K562 (cell line): ENCODE measurements around the gene PHTF2. TPM values are rescaled to one million over a fixed set of nuclear protein-coding genes. Genes with fewer than 3 reads are reported as not detected.

ENCODE experiments used
- ATAC-seq: fragments of 200-7000 bp; cut with Tn5 transposase; 3 replicates; pipeline ENCODE4 v1.9.1; 2020; ENCODE audit warnings: moderate library complexity
- BruUV-seq: library from RNA; stranded (reverse); fragments of 400-500 nt; replicated peaks from 2 replicates; lab custom pipeline; 2021; lab: Mats Ljungman, UMichigan
- CTCF ChIA-PET: fragments of 300-600 bp; formaldehyde crosslinking; extraction: SDS; loops from one replicate; lab custom pipeline; 2021; ENCODE audit warnings: low intra/inter-chr PET ratio; lab: Yijun Ruan, JAX
- POLR2A ChIA-PET: fragments of 300-600, 350-650 bp; sonication (Branson Sonifier 250); formaldehyde crosslinking; extraction: SDS; loops from one replicate; lab custom pipeline; 2021; ENCODE audit warnings: antibody characterized with exemption, inconsistent platforms; lab: Yijun Ruan, JAX
- DNase-seq, 4 experiments: peaks; one replicate each; pipeline versions ENCODE4 v3.0.0 to v3.0.0-alpha.2; 2011 to 2018; ENCODE audit warnings: low spot score in 3 of 4, mixed read lengths in 3 of 4; ENCODE audit errors: extremely low read depth in 1 of 4
- FAIRE-seq: peaks from 2 replicates; lab custom pipeline; 2011; peaks lifted over from hg19 to GRCh38; lab: Jason Lieb, UNC
- H2AFZ ChIP-seq: 2 replicates; pipeline ENCODE4 v1.6.0; 2011; ENCODE audit warnings: low read depth, low read length, control low read depth, inconsistent platforms
- H3K27ac ChIP-seq: fragments of 200-600 bp; 3 replicates; pipeline ENCODE4 v1.8.0; 2011; ENCODE audit warnings: low read depth, mild to moderate bottlenecking, control low read depth, inconsistent platforms, low read length, moderate library complexity, mixed read lengths; ENCODE audit errors: extremely low read depth
- H3K27me3 ChIP-seq, 2 experiments: fragments of 300-600 bp in 1 of 2; 2 replicates in 1 of 2; 3 replicates in 1 of 2; pipeline versions ENCODE4 v1.6.0 to v1.8.0; 2011; ENCODE audit warnings: inconsistent platforms in 2 of 2, low read length in 2 of 2, mild to moderate bottlenecking in 1 of 2, mixed read lengths in 1 of 2, moderate library complexity in 1 of 2; ENCODE audit not compliant: control insufficient read depth in 2 of 2, insufficient read depth in 2 of 2
- H3K36me3 ChIP-seq: fragments of 300-600 bp; 3 replicates; pipeline ENCODE4 v1.8.0; 2011; ENCODE audit warnings: mild to moderate bottlenecking, low read length, inconsistent platforms; ENCODE audit not compliant: control insufficient read depth, insufficient read depth
- H3K4me1 ChIP-seq, 2 experiments: fragments of 200-600 bp in 1 of 2; replicated peaks in 1 of 2; 2 replicates in 1 of 2; 3 replicates in 1 of 2; pipeline versions ENCODE4 v1.5.1 to v1.8.0; 2011; ENCODE audit warnings: inconsistent platforms in 2 of 2, low read length in 2 of 2, mild to moderate bottlenecking in 1 of 2, mixed read lengths in 1 of 2, moderate library complexity in 1 of 2; ENCODE audit not compliant: control insufficient read depth in 2 of 2, insufficient read depth in 2 of 2
- H3K4me2 ChIP-seq: 2 replicates; pipeline ENCODE4 v1.6.1; 2011; ENCODE audit warnings: low read length, control low read depth, inconsistent platforms, mixed read lengths; ENCODE audit not compliant: insufficient read depth
- H3K4me3 ChIP-seq: fragments of 200-600 bp; sonication (generic), shearing (Covaris generic); 2 replicates; pipeline ENCODE4 v1.5.1; 2016; ENCODE audit warnings: control low read depth, inconsistent platforms
- H3K79me2 ChIP-seq: fragments of 200-600 bp; 3 replicates; pipeline ENCODE4 v1.8.0; 2011; ENCODE audit warnings: low read length, inconsistent platforms; ENCODE audit not compliant: control insufficient read depth, insufficient read depth
- H3K9ac ChIP-seq, 2 experiments: 2 replicates each; pipeline versions ENCODE4 v1.6.0 to v1.6.1; 2011; ENCODE audit warnings: low read depth in 2 of 2, low read length in 2 of 2, control low read depth in 1 of 2, inconsistent platforms in 1 of 2, mild to moderate bottlenecking in 1 of 2, mixed read lengths in 1 of 2; ENCODE audit not compliant: insufficient read depth in 1 of 2
- H3K9me1 ChIP-seq: one replicate; pipeline ENCODE4 v1.6.0; 2011; ENCODE audit warnings: inconsistent platforms, mild to moderate bottlenecking, low read length, moderate library complexity; ENCODE audit not compliant: control insufficient read depth, insufficient read depth
- H3K9me3 ChIP-seq: replicated peaks from 2 replicates; pipeline ENCODE4 v1.5.1; 2011; ENCODE audit warnings: low read depth, low read length, inconsistent platforms; ENCODE audit not compliant: control insufficient read depth, insufficient read depth
- H4K20me1 ChIP-seq: replicated peaks from 2 replicates; pipeline ENCODE4 v1.6.1; 2011; ENCODE audit warnings: low read length, inconsistent platforms, mixed read lengths; ENCODE audit not compliant: control insufficient read depth, insufficient read depth
- ATF7 ChIP-seq: fragments of 450-650 bp; IDR thresholded peaks from 2 replicates; pipeline ENCODE4 v1.7.1; 2014; ENCODE audit warnings: mild to moderate bottlenecking, moderate library complexity
- COPS2 ChIP-seq: fragments of 450-650 bp; conservative IDR thresholded peaks from 2 replicates; pipeline ENCODE4 v1.6.1; 2016; ENCODE audit warnings: mild to moderate bottlenecking, moderate library complexity
- HOXB6 ChIP-seq: fragments of 250-450 bp; sonication (Bioruptor Pico); IDR thresholded peaks from 2 replicates; pipeline ENCODE4 v1.5.1; 2022; ENCODE audit warnings: mild to moderate bottlenecking, borderline replicate concordance
- KDM5B ChIP-seq: fragments of 200-600 bp; sonication (generic); IDR thresholded peaks from 2 replicates; pipeline ENCODE4 v1.6.1; 2012; ENCODE audit warnings: low read depth, mild to moderate bottlenecking, moderate library complexity, low read length, control low read depth, inconsistent platforms; ENCODE audit not compliant: insufficient replicate concordance
- LEF1 ChIP-seq: fragments of 450-650 bp; IDR thresholded peaks from 2 replicates; pipeline ENCODE4 v1.6.1; 2016; ENCODE audit warnings: mild to moderate bottlenecking
- POLR3G ChIP-seq: IDR thresholded peaks from 2 replicates; pipeline ENCODE4 v1.6.1; 2011; ENCODE audit not compliant: insufficient read length, insufficient replicate concordance; ENCODE audit errors: extremely low read depth
- PREB ChIP-seq: sonication (generic); formaldehyde crosslinking; IDR thresholded peaks from 2 replicates; pipeline ENCODE4 v1.8.1; 2023; ENCODE audit warnings: mild to moderate bottlenecking, missing genetic modification reagents
- RBM25 ChIP-seq: fragments of 200-400 bp; formaldehyde crosslinking; IDR thresholded peaks from 2 replicates; pipeline ENCODE4 v1.6.1; 2018; ENCODE audit warnings: low read length, low read depth, moderate library complexity; ENCODE audit not compliant: severe bottlenecking
- RBM34 ChIP-seq: fragments of 200-400 bp; formaldehyde crosslinking; IDR thresholded peaks from 2 replicates; pipeline ENCODE4 v1.6.1; 2018; ENCODE audit warnings: low read length, borderline replicate concordance; ENCODE audit not compliant: insufficient read depth
- U2AF1 ChIP-seq: fragments of 200-400 bp; formaldehyde crosslinking; optimal IDR thresholded peaks from 2 replicates; pipeline ENCODE3; 2017; ENCODE audit warnings: mild to moderate bottlenecking, low read depth, low read length, moderate library complexity
- ZNF224 ChIP-seq: sonication (generic); formaldehyde crosslinking; IDR thresholded peaks from 2 replicates; pipeline ENCODE4 v1.8.0; 2022; ENCODE audit warnings: mild to moderate bottlenecking, missing genetic modification reagents
- ZNF277 ChIP-seq: fragments of 250-450 bp; sonication (Bioruptor Pico); IDR thresholded peaks from 2 replicates; pipeline ENCODE4 v1.8.0; 2022; ENCODE audit warnings: inconsistent platforms, mild to moderate bottlenecking, moderate library complexity, borderline replicate concordance
- ZNF354B ChIP-seq: fragments of 250-450 bp; sonication (Bioruptor Pico); IDR thresholded peaks from 2 replicates; pipeline ENCODE4 v1.4.0; 2020
- ZNF507 ChIP-seq: conservative IDR thresholded peaks from 2 replicates; pipeline ENCODE4 v1.6.1; 2017; ENCODE audit warnings: missing genetic modification characterization, missing compliant biosample characterization
- ZSCAN29 ChIP-seq: fragments of 450-650 bp; IDR thresholded peaks from 2 replicates; pipeline ENCODE4 v1.6.1; 2017
- WGBS: fragments of 100-300 bp; shearing (Covaris generic); methylation state at CpG from one replicate; pipeline ENCODE4 v1.1.6; 2016; ENCODE audit warnings: low coverage, mixed read lengths; ENCODE audit not compliant: insufficient coverage; ENCODE audit errors: missing lambda C conversion rate; 5-methylcytosine and 5-hydroxymethylcytosine counted together
- in situ Hi-C: fragments of 300-500 bp; cut with MboI; formaldehyde crosslinking; loops from 4 replicates; pipeline ENCODE4 v1.15.0; 2018; ENCODE audit warnings: inconsistent platforms, mixed read lengths
- intact Hi-C: fragments of 100-400 bp; cut with micrococcal nuclease; formaldehyde crosslinking; loops from 2 replicates; pipeline ENCODE4 v1.14.2; 2022
- polyA plus RNA-seq, 8 experiments: library from polyadenylated mRNA; depleted of rRNA in 4 of 8; stranded (reverse) in 5 of 8; unstranded in 3 of 8; fragments of >200 nt; fragmentation: Nextera tagmentation in 2 of 8; fragmentation: Illumina TruSeq in 1 of 8; extraction: Ambion mirVana in 2 of 8; extraction: Trizol in 1 of 8; gene quantifications; 2 replicates each; pipeline versions ENCODE4 v1.2.1 to v1.2.3, GENCODE V29; 2011 to 2014; ENCODE audit warnings: inconsistent platforms in 1 of 8, missing spikeins in 1 of 8
- total RNA-seq, 7 experiments: library from RNA; depleted of rRNA in 6 of 7; stranded (reverse); fragments of >200 nt in 6 of 7; fragmentation: Illumina TruSeq in 2 of 7; extraction: Trizol in 2 of 7; gene quantifications; 2 replicates each; pipeline versions ENCODE4 v1.2.1 to v1.2.3, GENCODE V29; 2011 to 2021; ENCODE audit warnings: low replicate concordance in 1 of 7

PHTF2 gene
- total and polyA plus RNA-seq, 9 of the 15 experiments (the other 6 are each of a cell fraction or from before 2014, with no cell fraction given) = 17.9 to 43.6 (median 25.4) TPM

GRCh38 chr7:77806425-77806824 lies 7.9 kb downstream of the PHTF2 start:
- Histone ChIP-seq H3K9me3 (peaks cover 3% of the 10 kb centered on the region; the same call in 1 of the 2 replicates), H3K27me3 (no peaks in the 10 kb centered on the region)
- in situ Hi-C loops = no loop called here
- TF ChIP-seq HOXB6 (CRISPR knock-in tag) = no peak
- peak; percentile 60 for TF ChIP-seq RBM25
- peak; percentile 99 for TF ChIP-seq ZNF507 (tag)
- peak; percentile 72; the same call in 1 of the 2 replicates for TF ChIP-seq ZNF354B (CRISPR knock-in tag)
- TF ChIP-seq, all 486 proteins: peak for 3
- DNase-seq = no peak
- ChIA-PET CTCF (no interaction called here), POLR2A (no interaction called here)
- Histone ChIP-seq H3K4me2 (no peak overlapping the region), H3K36me3 (peaks cover 4% of the 10 kb centered on the region), H2AFZ (no peak overlapping the region), H3K9ac (no peak overlapping the region), H3K4me1 (peaks cover 0 to 12% of the 10 kb centered on the region in 2 experiments; a peak in 3 of 5 replicates), H3K4me3 (no peak overlapping the region), H3K9me1 (no peaks in the 10 kb centered on the region), H4K20me1 (no peaks in the 10 kb centered on the region), H3K27ac (no peak overlapping the region), H3K79me2 (peaks cover 100% of the 10 kb centered on the region)
- intact Hi-C loops = no loop called here
- no peak for ATAC-seq
- WGBS = 83% methylated on average over 2 of the region's 2 CpGs
- no peak for FAIRE-seq
- no TSS peak for BruUV-seq

- Histone ChIP-seq H3K27ac (no peak overlapping the region), H3K9ac (no peak overlapping the region), H2AFZ (no peak overlapping the region), H3K9me1 (no peaks in the 10 kb centered on the region), H3K4me1 (peaks cover 0 to 17% of the 10 kb centered on the region in 2 experiments; a peak in 3 of 5 replicates), H3K4me2 (no peak overlapping the region), H3K9me3 (peaks cover 3% of the 10 kb centered on the region; the same call in 1 of the 2 replicates), H3K4me3 (no peak overlapping the region), H3K36me3 (no peaks in the 10 kb centered on the region; the same call in 2 of the 3 replicates), H4K20me1 (no peaks in the 10 kb centered on the region), H3K79me2 (peaks cover 99% of the 10 kb centered on the region), H3K27me3 (no peaks in the 10 kb centered on the region)
- in situ Hi-C loops = no loop called here
- 81% methylated on average over 1 of the region's 1 CpG for WGBS
- ATAC-seq (no peak), FAIRE-seq (no peak), DNase-seq (no peak)
- intact Hi-C loops = no loop called here
- ChIA-PET POLR2A (no interaction called here), CTCF (no interaction called here)
- BruUV-seq = no TSS peak
- no peak for TF ChIP-seq U2AF1
- no peak for TF ChIP-seq PREB (CRISPR knock-in tag)
- no peak for TF ChIP-seq KDM5B
- no peak for TF ChIP-seq ZNF277
- TF ChIP-seq ZSCAN29 = no peak
- no peak for TF ChIP-seq COPS2
- TF ChIP-seq POLR3G = no peak
- no peak for TF ChIP-seq ATF7
- TF ChIP-seq LEF1 = no peak
- TF ChIP-seq RBM34 = no peak
- TF ChIP-seq ZNF224 (CRISPR knock-in tag) = no peak
Measured at GRCh38 chr7:77808517-77808916, 9.9 kb downstream of the PHTF2 start.
